22Rv1 (cell line): Measurements from ENCODE around the gene HBM.

Experiments used
- CTCF ChIP-seq: fragments of 450-650 bp; IDR thresholded peaks from 2 replicates; pipeline ENCODE4 v1.5.1; 2017; ENCODE audit warnings: mild to moderate bottlenecking
- ZFX ChIP-seq: fragments of 450-650 bp; IDR thresholded peaks from 2 replicates; pipeline ENCODE4 v1.6.1; 2017; ENCODE audit warnings: antibody characterized with exemption, borderline replicate concordance

- no peak for TF ChIP-seq CTCF
- no peak for TF ChIP-seq ZFX
Observed at GRCh38 chr16:179211-180092, 13.7 kb downstream of the HBM start.
